HepG2 (cell line): ENCODE measurements around the gene SRSF1. TPM values are rescaled to one million over a fixed set of nuclear protein-coding genes. Genes with fewer than 3 reads are reported as not detected.
A peak's percentile ranks its signal among the peaks of the same experiment; 100 is the strongest.

ENCODE experiments used
- CCAR2 ChIP-seq: fragments of 200-400 bp; formaldehyde crosslinking; optimal IDR thresholded peaks from 2 replicates; pipeline ENCODE3; 2018; ENCODE audit warnings: low read depth, mild to moderate bottlenecking, low read length, moderate library complexity
- DPF2 ChIP-seq: sonication (generic); formaldehyde crosslinking; IDR thresholded peaks from 2 replicates; pipeline ENCODE4 v1.4.0; 2020; ENCODE audit warnings: mild to moderate bottlenecking, low read depth, missing genetic modification reagents, borderline replicate concordance
- DR1 ChIP-seq: sonication (generic); formaldehyde crosslinking; IDR thresholded peaks from 2 replicates; pipeline ENCODE4 v1.8.0; 2021; ENCODE audit warnings: mild to moderate bottlenecking, missing genetic modification reagents, inconsistent platforms
- FOSL2 ChIP-seq: sonication (generic); formaldehyde crosslinking; IDR thresholded peaks from 2 replicates; pipeline ENCODE4 v1.4.0; 2020; ENCODE audit warnings: missing genetic modification reagents
- FOXK1 ChIP-seq: sonication (generic); formaldehyde crosslinking; IDR thresholded peaks from 2 replicates; pipeline ENCODE4 v1.4.0; 2020; ENCODE audit warnings: low read depth, missing genetic modification reagents, borderline replicate concordance
- HMGXB3 ChIP-seq: sonication (generic); formaldehyde crosslinking; IDR thresholded peaks from 2 replicates; pipeline ENCODE4 v1.4.0; 2020; ENCODE audit warnings: missing genetic modification reagents, borderline replicate concordance
- JUND ChIP-seq: sonication (generic); formaldehyde crosslinking; IDR thresholded peaks from 2 replicates; pipeline ENCODE4 v1.8.0; 2022; ENCODE audit warnings: mild to moderate bottlenecking, missing genetic modification reagents
- MIER2 ChIP-seq: IDR thresholded peaks from 2 replicates; pipeline ENCODE4 v1.6.1; 2016; ENCODE audit warnings: missing biosample characterization, missing genetic modification reagents
- NR0B2 ChIP-seq: sonication (generic); formaldehyde crosslinking; IDR thresholded peaks from 2 replicates; pipeline ENCODE4 v1.4.0; 2020; ENCODE audit warnings: mild to moderate bottlenecking, missing genetic modification reagents
- NR2C2 ChIP-seq: sonication (generic); formaldehyde crosslinking; IDR thresholded peaks from 2 replicates; pipeline ENCODE4 v1.4.0; 2020; ENCODE audit warnings: missing genetic modification reagents, mild to moderate bottlenecking, moderate library complexity, borderline replicate concordance
- NR2F6 ChIP-seq, 2 experiments: IDR thresholded peaks; 2 replicates each; pipeline ENCODE4 v1.6.1; 2016; ENCODE audit warnings: antibody characterized with exemption in 1 of 2, mild to moderate bottlenecking in 1 of 2
- PATZ1 ChIP-seq: sonication (generic); formaldehyde crosslinking; IDR thresholded peaks from 2 replicates; pipeline ENCODE4 v1.4.0; 2020; ENCODE audit warnings: missing genetic modification reagents
- RCOR2 ChIP-seq: IDR thresholded peaks from 2 replicates; pipeline ENCODE4 v1.6.1; 2016; ENCODE audit warnings: missing biosample characterization, missing genetic modification reagents
- STAG1 ChIP-seq: sonication (generic); formaldehyde crosslinking; IDR thresholded peaks from 2 replicates; pipeline ENCODE4 v1.4.0; 2020; ENCODE audit warnings: missing genetic modification reagents
- STAT6 ChIP-seq: sonication (generic); formaldehyde crosslinking; IDR thresholded peaks from 2 replicates; pipeline ENCODE4 v1.4.0; 2020; ENCODE audit warnings: missing genetic modification reagents, mild to moderate bottlenecking, borderline replicate concordance
- ZFX ChIP-seq: sonication (generic); formaldehyde crosslinking; IDR thresholded peaks from 2 replicates; pipeline ENCODE4 v1.4.0; 2020; ENCODE audit warnings: mild to moderate bottlenecking, low read depth, missing genetic modification reagents, moderate library complexity
- ZKSCAN1 ChIP-seq: fragments of 150-350 bp; IDR thresholded peaks from 2 replicates; pipeline ENCODE4 v1.6.1; 2014; ENCODE audit warnings: low read length
- ZMYM3 ChIP-seq: sonication (generic); formaldehyde crosslinking; IDR thresholded peaks from 2 replicates; pipeline ENCODE4 v1.5.1; 2020; ENCODE audit warnings: mild to moderate bottlenecking, missing genetic modification reagents
- ZNF24 ChIP-seq: fragments of 450-650 bp; IDR thresholded peaks from 2 replicates; pipeline ENCODE4 v1.6.1; 2017; ENCODE audit warnings: antibody characterized with exemption, mild to moderate bottlenecking
- ZNF350 ChIP-seq: sonication (generic); formaldehyde crosslinking; IDR thresholded peaks from 2 replicates; pipeline ENCODE4 v1.4.0; 2020; ENCODE audit warnings: mild to moderate bottlenecking, low read depth, missing genetic modification reagents, borderline replicate concordance
- ZNF644 ChIP-seq: IDR thresholded peaks from 2 replicates; pipeline ENCODE4 v1.6.1; 2016; ENCODE audit warnings: low read depth
- ZNF672 ChIP-seq: sonication (generic); formaldehyde crosslinking; IDR thresholded peaks from 2 replicates; pipeline ENCODE4 v1.8.1; 2022; ENCODE audit warnings: missing genetic modification reagents
- polyA plus RNA-seq, 8 experiments: library from polyadenylated mRNA; depleted of rRNA in 3 of 8; stranded (reverse) in 7 of 8; unstranded in 1 of 8; fragments of >200 nt; fragmentation: Illumina TruSeq in 4 of 8; extraction: Trizol in 4 of 8; gene quantifications; 2 replicates each; pipeline versions ENCODE4 v1.2.1 to v1.2.3, GENCODE V29; 2011 to 2016; ENCODE audit warnings: low read depth in 4 of 8, missing spikeins in 1 of 8, mixed read lengths in 1 of 8; ENCODE audit not compliant: insufficient read depth in 1 of 8
- total RNA-seq, 5 experiments: library from RNA; depleted of rRNA; stranded (reverse); fragments of >200 nt; fragmentation: Illumina TruSeq; extraction: Trizol; gene quantifications; 2 replicates each; pipeline ENCODE4 v1.2.3, GENCODE V29; 2016; ENCODE audit warnings: low read depth in 1 of 5

The SRSF1 gene
- total and polyA plus RNA-seq, 2 of the 13 experiments (the other 11 are each of a cell fraction or from before 2014, with no cell fraction given), result 142 to 445 TPM

- TF ChIP-seq PATZ1 (CRISPR knock-in tag), result peak; percentile 33; the same call in 1 of the 2 replicates
- no peak for TF ChIP-seq NR2C2 (CRISPR knock-in tag)
- no peak for TF ChIP-seq CCAR2
- TF ChIP-seq JUND (CRISPR knock-in tag), result no peak
- no peak for TF ChIP-seq NR2F6 (IDR thresholded peaks at IDR 0.05)
- TF ChIP-seq NR2F6 (CRISPR knock-in tag; IDR thresholded peaks at IDR 0.05), result 0 out of 2 replicates have a peak, but pooled peaks have one; percentile 26
- 0 out of 2 replicates have a peak, but pooled peaks have one; percentile 25 for TF ChIP-seq HMGXB3 (CRISPR knock-in tag)
- 0 out of 2 replicates have a peak, but pooled peaks have one; percentile 22 for TF ChIP-seq STAT6
- TF ChIP-seq STAG1 (CRISPR knock-in tag), result peak; percentile 28; the same call in 1 of the 2 replicates
- no peak for TF ChIP-seq ZMYM3 (CRISPR knock-in tag)
- no peak for TF ChIP-seq ZKSCAN1
- TF ChIP-seq MIER2 (CRISPR knock-in tag), result 0 out of 2 replicates have a peak, but pooled peaks have one; percentile 30
- peak; percentile 69; the same call in 1 of the 2 replicates for TF ChIP-seq DPF2
- TF ChIP-seq ZNF24, result no peak
- TF ChIP-seq ZNF644 (CRISPR knock-in tag), result 0 out of 2 replicates have a peak, but pooled peaks have one; percentile 20
- TF ChIP-seq NR0B2 (CRISPR knock-in tag), result no peak
- TF ChIP-seq DR1 (CRISPR knock-in tag), result no peak
- TF ChIP-seq FOSL2, result peak; percentile 65
- TF ChIP-seq ZNF672, result no peak
- peak; percentile 52; the same call in 1 of the 2 replicates for TF ChIP-seq ZFX (CRISPR knock-in tag)
- TF ChIP-seq FOXK1 (CRISPR knock-in tag), result peak; percentile 64; the same call in 1 of the 2 replicates
- 0 out of 2 replicates have a peak, but pooled peaks have one; percentile 46 for TF ChIP-seq RCOR2 (CRISPR knock-in tag)
- TF ChIP-seq ZNF350 (CRISPR knock-in tag), result no peak
These were observed 32.0 kb downstream of the SRSF1 start (continued) for GRCh38 chr17:57975044-57975443.
